Stimulated activated CD8-positive, alpha-beta memory T cell treated with anti-CD3 and anti-CD28 coated beads, Interleukin-2, amount 100 ng/mL, for 1 hour (primary cell): ENCODE measurements around the gene ZNF195.
"Not testable (repeated sequence)": the region's sequence is repeated elsewhere in the genome, so short reads cannot be mapped to it uniquely, and the experiment has no call there.

Experiments
- DNase-seq, 2 donors: peaks; one replicate each; pipeline ENCODE4 v3.0.0-alpha.2; 2020; ENCODE audit warnings: low read depth in 2 of 2

Gene ZNF195

DNA sequence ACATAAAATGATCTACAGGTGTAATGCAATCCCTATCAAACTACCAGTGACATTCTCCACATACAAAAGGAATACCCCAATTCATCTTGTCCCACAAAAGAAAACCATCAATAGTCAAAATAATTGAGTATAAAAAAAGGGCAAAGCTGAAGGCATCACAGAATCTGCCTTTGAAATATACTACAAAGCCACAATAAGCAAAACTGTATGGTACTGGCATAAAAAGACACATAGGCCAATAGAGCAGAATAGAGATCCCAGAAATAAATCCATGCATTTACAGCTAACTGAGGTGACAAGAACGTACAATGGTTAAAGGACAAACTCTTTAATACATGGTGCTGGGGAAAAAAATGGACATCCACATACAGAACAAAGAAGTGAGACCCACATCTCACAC is 31.8 kb downstream of the ZNF195 start:
- no peak for DNase-seq

- DNase-seq, result no peak
Measured at GRCh38 chr11:3346587-3346986, 32.4 kb downstream of the ZNF195 start.

DNA sequence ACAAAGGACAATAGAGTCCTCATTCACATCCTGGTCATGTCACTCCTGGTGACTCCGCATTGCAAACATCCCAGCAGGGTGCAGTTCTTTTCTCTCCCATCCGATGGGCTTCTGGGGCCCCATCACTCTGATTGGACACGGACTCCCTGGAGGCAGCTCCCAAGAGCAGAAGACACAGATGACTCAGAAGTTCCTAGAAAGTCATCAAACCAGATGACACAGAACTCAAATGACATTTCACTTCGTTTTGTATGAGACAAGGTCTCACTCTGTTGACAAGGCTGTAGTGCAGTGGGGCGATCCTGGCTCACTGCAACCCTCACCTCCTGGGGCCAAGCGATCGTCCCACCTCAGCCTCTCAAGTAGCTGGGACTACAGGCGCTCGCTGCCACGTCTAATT is 33.2 kb downstream of the ZNF195 start:
- DNase-seq, result no peak

DNA sequence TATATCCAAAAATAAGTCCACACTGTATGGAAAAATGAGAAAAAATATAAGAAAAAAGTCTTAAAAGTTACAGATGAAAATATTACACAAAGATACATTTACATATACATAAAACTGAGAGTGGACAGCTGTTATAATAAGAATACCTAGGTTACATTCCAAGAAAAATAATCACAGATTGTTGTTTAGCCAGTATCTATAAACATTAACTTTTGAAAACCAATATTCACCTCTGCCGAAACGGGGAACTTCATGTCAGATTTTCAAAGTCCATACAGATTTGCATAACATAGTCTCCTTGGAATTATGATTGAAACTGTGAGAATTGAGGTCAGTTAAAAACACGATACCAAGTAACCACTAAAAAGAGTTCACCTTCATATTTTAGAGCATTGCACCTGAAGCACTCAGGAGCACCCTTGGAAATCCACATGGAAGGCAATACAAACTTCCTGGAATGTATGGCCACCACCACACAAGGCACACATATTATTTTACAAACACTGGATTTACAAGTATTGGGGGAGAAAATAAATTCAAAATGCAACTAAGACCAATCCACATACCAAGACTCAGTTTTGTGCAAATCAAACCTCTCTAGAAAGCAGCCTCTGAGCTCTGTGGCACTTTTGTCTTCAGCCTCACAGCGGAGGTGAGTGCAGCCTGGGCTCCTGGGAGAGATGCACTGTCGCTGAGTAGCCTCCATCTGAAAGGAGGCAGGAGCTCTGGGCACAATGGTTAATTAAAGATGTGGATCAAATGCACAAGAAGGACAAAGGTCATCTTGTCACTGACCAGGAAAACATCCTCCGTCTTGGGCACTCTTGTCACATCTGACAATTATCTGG is 34.4 kb downstream of the ZNF195 start:
- DNase-seq, result no peak

- DNase-seq, result no peak
Measured at GRCh38 chr11:3342709-3343108, 36.2 kb downstream of the ZNF195 start.

DNA sequence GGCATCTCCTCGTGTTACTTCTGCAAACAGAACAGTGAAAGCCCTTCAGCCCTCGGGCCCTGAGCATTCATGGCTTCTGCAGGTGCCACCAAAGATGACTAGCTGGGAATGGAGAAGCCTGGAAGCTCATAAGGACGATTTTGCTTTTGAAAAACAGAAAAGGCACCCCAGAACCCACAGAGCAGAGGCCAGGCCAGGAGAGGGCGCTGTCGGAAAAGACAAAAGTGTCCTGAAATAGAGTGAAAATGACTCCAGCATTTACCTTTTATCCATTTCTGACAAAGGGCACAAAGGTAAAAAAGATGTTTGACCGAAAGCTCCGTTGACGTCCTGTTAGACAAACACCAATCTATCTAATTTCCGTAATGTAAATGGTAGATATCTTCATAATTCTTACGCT is 37.6 kb downstream of the ZNF195 start:
- peak; percentile 40 to 48 for DNase-seq

GRCh38 chr11:3340025-3340424 is 38.9 kb downstream of the ZNF195 start:
- no peak for DNase-seq

DNA sequence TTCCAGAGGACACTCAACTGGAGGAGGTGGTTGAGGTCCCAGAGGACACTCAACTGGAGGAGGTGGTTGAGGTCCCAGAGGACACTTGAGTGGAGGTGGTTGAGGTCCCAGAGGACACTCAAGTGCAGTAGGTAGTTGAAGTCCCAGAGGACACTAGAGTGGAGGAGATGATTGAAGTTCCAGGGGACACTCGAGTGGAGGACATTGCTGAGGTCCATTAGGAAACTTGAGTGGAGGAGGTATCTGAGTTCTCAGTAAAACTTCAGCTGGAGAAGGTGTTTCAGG is 39.7 kb downstream of the ZNF195 start:
- no peak for DNase-seq

DNA sequence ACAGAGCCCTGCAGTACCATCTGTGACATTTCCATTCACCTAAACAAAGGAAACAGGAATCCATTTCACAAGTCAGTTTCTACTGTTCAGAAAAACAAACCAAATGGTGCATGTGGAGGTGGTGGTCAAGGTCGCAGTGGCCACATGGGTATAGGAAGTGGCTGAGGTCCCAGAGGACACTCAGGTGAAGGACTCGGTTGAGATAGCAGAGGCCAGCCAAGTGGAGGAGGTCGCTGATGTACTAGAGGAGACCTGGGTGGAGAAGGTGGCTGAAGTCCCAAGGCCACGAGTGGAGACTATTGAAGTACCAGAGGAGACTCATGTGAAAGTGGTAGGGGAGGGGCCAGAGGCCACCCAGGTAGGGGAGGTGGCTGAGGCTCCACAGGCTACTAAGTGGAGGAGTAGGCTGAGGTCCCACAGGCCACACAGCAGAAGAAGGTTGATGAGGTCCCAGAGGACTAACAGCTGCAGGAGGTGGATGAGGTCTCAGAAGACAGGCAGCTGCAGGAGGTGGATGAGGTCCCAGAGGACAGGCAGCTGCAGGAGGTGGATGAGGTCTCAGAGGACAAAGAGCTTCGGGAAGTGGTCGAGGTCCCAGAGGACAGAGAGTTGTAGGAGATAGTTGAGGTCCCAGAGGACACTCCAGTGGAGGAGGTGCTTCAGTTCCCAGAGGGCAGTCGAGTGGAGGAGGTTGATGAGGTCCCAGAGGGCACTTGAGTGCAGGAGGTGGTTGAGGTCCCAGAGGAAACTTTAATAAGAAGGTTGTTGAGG is 40.2 kb downstream of the ZNF195 start:
- DNase-seq, result no peak

DNA sequence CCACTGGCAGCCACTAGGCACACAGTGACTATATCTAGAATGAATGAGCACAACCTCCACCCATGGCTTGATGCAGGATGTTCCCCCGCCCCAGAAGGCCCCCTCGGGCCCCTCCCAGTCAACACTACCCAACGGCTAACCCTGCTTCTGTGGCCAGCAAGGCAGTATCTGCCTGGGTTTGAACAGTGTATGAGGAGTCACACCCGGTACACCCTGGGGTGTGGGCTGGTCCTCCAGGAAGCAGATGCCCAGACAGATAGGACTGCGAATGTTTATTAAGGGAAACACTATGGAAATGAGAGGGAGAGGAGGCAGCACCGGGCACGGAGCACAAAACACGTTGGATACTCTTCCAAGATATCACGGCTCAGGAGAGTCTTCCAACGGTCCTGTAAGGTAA is 42.5 kb downstream of the ZNF195 start:
- DNase-seq, result not testable (repeated sequence)

DNA sequence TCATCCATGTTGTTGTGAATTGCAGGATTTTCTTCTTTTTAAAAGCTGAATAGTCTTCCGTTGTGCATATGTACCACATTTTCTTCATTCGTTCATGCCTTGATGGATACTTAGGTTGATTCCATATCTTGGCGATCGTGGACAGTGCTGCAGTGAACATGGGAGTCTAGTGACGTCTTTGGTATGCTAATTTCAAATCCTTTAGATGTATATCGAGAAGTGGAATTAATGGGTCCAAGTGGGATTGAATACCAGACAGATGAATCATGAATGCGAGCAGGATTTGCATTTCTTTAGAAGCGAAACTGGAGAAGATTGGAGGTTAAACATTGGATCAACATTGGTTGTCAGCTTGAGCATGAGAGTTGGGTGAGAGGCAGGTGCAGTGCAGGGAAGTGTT is 45.8 kb downstream of the ZNF195 start:
- not testable (repeated sequence) for DNase-seq

DNA sequence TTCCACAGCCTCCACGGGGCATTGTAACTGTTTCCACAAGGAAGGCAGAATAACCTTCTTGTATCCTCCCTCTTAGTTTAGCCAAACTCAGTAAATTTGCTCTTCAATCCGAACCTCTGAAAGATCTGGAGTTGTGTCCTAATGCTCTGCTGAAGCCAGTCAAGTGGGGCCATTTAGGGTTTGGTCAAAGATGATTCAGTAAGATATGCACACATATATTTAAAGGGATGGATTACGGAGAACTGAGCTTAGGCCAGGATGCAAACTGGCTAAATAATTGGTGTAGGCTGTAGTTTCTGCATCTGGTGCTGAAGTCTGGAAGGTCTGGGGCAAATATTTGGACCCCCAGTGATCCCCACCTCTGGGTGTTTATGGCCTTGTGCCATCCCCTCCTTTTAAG is 47.9 kb downstream of the ZNF195 start:
- not testable (repeated sequence) for DNase-seq

- not testable (repeated sequence) for DNase-seq
Measured at GRCh38 chr11:3330064-3330463, 48.9 kb downstream of the ZNF195 start.

GRCh38 chr11:3328503-3328902 is 50.4 kb downstream of the ZNF195 start:
- DNase-seq, result not testable (repeated sequence)

DNA sequence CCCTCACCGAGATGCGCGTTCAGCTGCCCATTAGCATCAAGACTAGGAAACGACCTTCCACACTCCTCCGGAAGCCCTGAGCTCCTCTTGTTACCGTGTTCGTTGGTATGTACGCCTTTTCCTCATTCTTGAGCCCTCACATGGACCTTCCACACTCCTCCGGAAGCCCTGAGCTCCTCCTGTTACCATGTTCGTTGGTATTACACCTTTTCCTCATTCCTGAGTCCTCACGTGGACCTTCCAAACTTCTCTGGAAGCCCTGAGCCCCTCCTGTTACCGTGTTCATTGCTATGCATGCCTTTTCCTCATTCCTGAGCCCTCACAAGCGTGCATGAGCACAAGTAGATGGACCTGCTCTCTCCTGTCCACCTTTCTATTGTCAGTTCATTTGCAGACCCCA is 52.5 kb downstream of the ZNF195 start:
- not testable (repeated sequence) for DNase-seq

GRCh38 chr11:3324724-3325123 is 54.2 kb downstream of the ZNF195 start:
- DNase-seq, result not testable (repeated sequence)
